ENCODE measurements around the gene PEX19. TPM values are rescaled to one million over a fixed set of nuclear protein-coding genes. Genes with fewer than 3 reads are reported as not detected.
A peak's percentile ranks its signal among the peaks of the same experiment; 100 is the strongest.

PEX19 gene
- polyA plus RNA-seq, 1 of the 3 experiments (the other 2 are of a cell fraction): 31.4 TPM

- Histone ChIP-seq H3K4me3 (ENCODE audit: low read depth in 2 of 2, low read length in 1 of 2) (no peak overlapping the region), H3K4me1 (ENCODE audit: control insufficient read depth in 1 of 2, insufficient read depth in 2 of 2, low read depth in 1 of 2, low read length in 1 of 2) (peaks cover 0 to 2% of the 10 kb centered on the region in 2 experiments; a peak in 1 of 4 replicates), H3K9me2 (no peaks in the 10 kb centered on the region), H2AFZ (ENCODE audit: low read depth) (peak overlapping the region; percentile 54; the same call in 1 of the 2 replicates), H3K36me3 (replicated peaks in 1 of 2; ENCODE audit: control insufficient read depth in 1 of 2, insufficient read depth in 2 of 2, low read length in 1 of 2) (no peaks in the 10 kb centered on the region), H3K9ac (no peak overlapping the region), H3K27ac (ENCODE audit: low read depth in 2 of 2, low read length in 1 of 2) (no peak overlapping the region), H3K79me2 (ENCODE audit: insufficient read depth) (no peaks in the 10 kb centered on the region; the same call in 1 of the 2 replicates), H4K20me1 (ENCODE audit: insufficient read depth) (no peaks in the 10 kb centered on the region), H3F3A (replicated peaks; ENCODE audit: insufficient read depth) (no peaks in the 10 kb centered on the region), H3K4me2 (no peak overlapping the region), H3K27me3 (ENCODE audit: insufficient read depth) (no peaks in the 10 kb centered on the region), H3K9me3 (no peaks in the 10 kb centered on the region)
- ChIA-PET CTCF (interaction anchor here (0.9 to 1.7 kb wide), 5 partner anchors 12 to 166 kb away, joined by 3 to 9 read pairs (median 4); no protein-coding TSS in a partner anchor), POLR2A (no interaction called here)
- DNase-seq: no peak
- TF ChIP-seq CTCF (IDR thresholded peaks at IDR 0.05) (no peak), NRF1 (IDR thresholded peaks at IDR 0.05; ENCODE audit: low read depth, low read length) (no peak), IRF3 (IDR thresholded peaks at IDR 0.05; ENCODE audit: low read depth, low read length) (no peak), GATA2 (CRISPR knock-in tag; IDR thresholded peaks at IDR 0.05) (no peak), JUND (IDR thresholded peaks at IDR 0.05) (no peak), SMC3 (IDR thresholded peaks at IDR 0.05; ENCODE audit: low read depth, low read length) (no peak), USF1 (IDR thresholded peaks at IDR 0.05; ENCODE audit: borderline replicate concordance, low read depth) (no peak), FOXJ3 (CRISPR knock-in tag; IDR thresholded peaks at IDR 0.05) (no peak), FOXM1 (IDR thresholded peaks at IDR 0.05; ENCODE audit: low read depth) (no peak), RFX5 (IDR thresholded peaks at IDR 0.05; ENCODE audit: low read length) (no peak), RCOR1 (IDR thresholded peaks at IDR 0.05; ENCODE audit: low read length) (no peak), EZH2phosphoT487 (IDR thresholded peaks at IDR 0.05; ENCODE audit: borderline replicate concordance, low read depth) (no peak), EP300 (IDR thresholded peaks at IDR 0.05; ENCODE audit: borderline replicate concordance in 1 of 2, low read depth in 1 of 2, low read length in 1 of 2) (no peak), POLR2AphosphoS5 (IDR thresholded peaks at IDR 0.05; ENCODE audit: low read depth, low read length) (no peak), ELF1 (IDR thresholded peaks at IDR 0.05) (no peak)
- TF ChIP-seq, protein P1, sequence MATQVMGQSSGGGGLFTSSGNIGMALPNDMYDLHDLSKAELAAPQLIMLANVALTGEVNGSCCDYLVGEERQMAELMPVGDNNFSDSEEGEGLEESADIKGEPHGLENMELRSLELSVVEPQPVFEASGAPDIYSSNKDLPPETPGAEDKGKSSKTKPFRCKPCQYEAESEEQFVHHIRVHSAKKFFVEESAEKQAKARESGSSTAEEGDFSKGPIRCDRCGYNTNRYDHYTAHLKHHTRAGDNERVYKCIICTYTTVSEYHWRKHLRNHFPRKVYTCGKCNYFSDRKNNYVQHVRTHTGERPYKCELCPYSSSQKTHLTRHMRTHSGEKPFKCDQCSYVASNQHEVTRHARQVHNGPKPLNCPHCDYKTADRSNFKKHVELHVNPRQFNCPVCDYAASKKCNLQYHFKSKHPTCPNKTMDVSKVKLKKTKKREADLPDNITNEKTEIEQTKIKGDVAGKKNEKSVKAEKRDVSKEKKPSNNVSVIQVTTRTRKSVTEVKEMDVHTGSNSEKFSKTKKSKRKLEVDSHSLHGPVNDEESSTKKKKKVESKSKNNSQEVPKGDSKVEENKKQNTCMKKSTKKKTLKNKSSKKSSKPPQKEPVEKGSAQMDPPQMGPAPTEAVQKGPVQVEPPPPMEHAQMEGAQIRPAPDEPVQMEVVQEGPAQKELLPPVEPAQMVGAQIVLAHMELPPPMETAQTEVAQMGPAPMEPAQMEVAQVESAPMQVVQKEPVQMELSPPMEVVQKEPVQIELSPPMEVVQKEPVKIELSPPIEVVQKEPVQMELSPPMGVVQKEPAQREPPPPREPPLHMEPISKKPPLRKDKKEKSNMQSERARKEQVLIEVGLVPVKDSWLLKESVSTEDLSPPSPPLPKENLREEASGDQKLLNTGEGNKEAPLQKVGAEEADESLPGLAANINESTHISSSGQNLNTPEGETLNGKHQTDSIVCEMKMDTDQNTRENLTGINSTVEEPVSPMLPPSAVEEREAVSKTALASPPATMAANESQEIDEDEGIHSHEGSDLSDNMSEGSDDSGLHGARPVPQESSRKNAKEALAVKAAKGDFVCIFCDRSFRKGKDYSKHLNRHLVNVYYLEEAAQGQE (IDR thresholded peaks at IDR 0.05; ENCODE audit: low read depth, low read length): no peak
- TF ChIP-seq, protein P2, sequence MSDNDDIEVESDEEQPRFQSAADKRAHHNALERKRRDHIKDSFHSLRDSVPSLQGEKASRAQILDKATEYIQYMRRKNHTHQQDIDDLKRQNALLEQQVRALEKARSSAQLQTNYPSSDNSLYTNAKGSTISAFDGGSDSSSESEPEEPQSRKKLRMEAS (IDR thresholded peaks at IDR 0.05; ENCODE audit: low read depth): no peak
- 36% methylated on average over 10 of the region's 10 CpGs for WGBS (ENCODE audit: low lambda C conversion rate)
Measured at GRCh38 chr1:160267284-160267991, 17.5 kb downstream of the PEX19 start.

Measured in SK-N-SH (cell line).